Testis (tissue), 3 donors: ENCODE results near the gene ARSA. TPM values are rescaled to one million over a fixed set of nuclear protein-coding genes. Genes with fewer than 3 reads are reported as not detected.
"Not testable (repeated sequence)": the region's sequence is repeated elsewhere in the genome, so short reads cannot be mapped to it uniquely, and the experiment has no call there.

Source experiments
- DNase-seq: peaks from one replicate; pipeline ENCODE4 v3.0.0-alpha.2; 2019
- H3K27ac ChIP-seq, 2 donors: fragments of 200-600 bp; sonication (generic); one replicate each; pipeline ENCODE4 v1.5.1; 2019
- H3K27me3 ChIP-seq: fragments of 200-600 bp; sonication (generic); one replicate; pipeline ENCODE4 v1.5.1; 2019
- H3K36me3 ChIP-seq: fragments of 200-600 bp; sonication (generic); one replicate; pipeline ENCODE4 v1.5.1; 2017; ENCODE audit warnings: low read depth; ENCODE audit errors: missing control alignments
- H3K4me1 ChIP-seq: fragments of 200-600 bp; sonication (generic); one replicate; pipeline ENCODE4 v1.5.1; 2019
- H3K4me3 ChIP-seq, 2 donors: fragments of 200-600 bp; sonication (generic); one replicate each; pipeline ENCODE4 v1.5.1; 2017 to 2019
- H3K9me3 ChIP-seq: fragments of 200-600 bp; sonication (generic); one replicate; pipeline ENCODE4 v1.5.1; 2017
- CTCF ChIP-seq, 3 experiments: fragments of 450-650 bp in 2 of 3; fragments of 200-600 bp in 1 of 3; sonication (generic) in 1 of 3; IDR thresholded peaks; one replicate each; pipeline ENCODE4 v1.5.1; 2016 to 2019; ENCODE audit warnings: antibody characterized with exemption in 3 of 3, mild to moderate bottlenecking in 2 of 3, moderate library complexity in 1 of 3
- POLR2A ChIP-seq: fragments of 450-650 bp; IDR thresholded peaks from one replicate; pipeline ENCODE4 v1.6.1; 2017; ENCODE audit warnings: antibody characterized with exemption, mild to moderate bottlenecking, moderate library complexity
- WGBS, 2 donors: methylation state at CpG; one replicate each; pipeline ENCODE4 v1.1.5; 2018; 5-methylcytosine and 5-hydroxymethylcytosine counted together
- intact Hi-C: fragments of 100-400 bp; cut with DNase I; formaldehyde crosslinking; loops from one replicate; pipeline ENCODE4 v1.15.1; 2023; ENCODE audit warnings: low total_unique reads
- polyA plus RNA-seq: library from polyadenylated mRNA; stranded (reverse); fragments of 350-450 nt; fragmentation: Illumina TruSeq; extraction: RNeasy Lipid Tissue Mini Kit (QIAGEN cat#74804); gene quantifications from one replicate; pipeline ENCODE4 v1.2.3, GENCODE V29; 2014; ENCODE audit warnings: low read depth, low replicate concordance; ENCODE audit not compliant: insufficient read depth
- total RNA-seq, 2 donors: library from RNA; depleted of rRNA; stranded (reverse); fragments of >200 nt; gene quantifications; one replicate each; pipeline ENCODE4 v1.2.3, GENCODE V29; 2016

Gene ARSA
- total and polyA plus RNA-seq, 3 donors from 2014 or later, result 60.9 to 95.9 (median 73.5) TPM

GRCh38 chr22:50665212-50665611 lies 37.3 kb upstream of the ARSA start:
- no peaks in the 10 kb centered on the region for H3K36me3 ChIP-seq
- no peak for DNase-seq
- no peaks in the 10 kb centered on the region for H3K27me3 ChIP-seq
- H3K27ac ChIP-seq, result no peak overlapping the region
- WGBS, 2 donors, result 86 to 91% methylated on average over 12 of the region's 12 CpGs
- no peaks in the 10 kb centered on the region for H3K4me1 ChIP-seq
- TF ChIP-seq CTCF (IDR thresholded peaks at IDR 0.05) (no peak), POLR2A (no peak)
- H3K9me3 ChIP-seq, result no peaks in the 10 kb centered on the region
- H3K4me3 ChIP-seq, result no peak overlapping the region
- intact Hi-C loops, result no loop called here

- intact Hi-C loops, result no loop called here
- no peak for DNase-seq
- no peaks in the 10 kb centered on the region for H3K36me3 ChIP-seq
- H3K27ac ChIP-seq, result no peak overlapping the region
- TF ChIP-seq CTCF (IDR thresholded peaks at IDR 0.05), result no peak
- TF ChIP-seq POLR2A, result no peak
- no peak overlapping the region for H3K4me3 ChIP-seq
- no peaks in the 10 kb centered on the region for H3K9me3 ChIP-seq
- no peaks in the 10 kb centered on the region for H3K27me3 ChIP-seq
- H3K4me1 ChIP-seq, result peaks cover 6% of the 10 kb centered on the region
Measured at GRCh38 chr22:50660306-50660705, 32.4 kb upstream of the ARSA start.

- H3K4me3 ChIP-seq, DNase-seq, H3K27me3 ChIP-seq, H3K4me1 ChIP-seq, intact Hi-C loops, H3K27ac ChIP-seq, H3K36me3 ChIP-seq, H3K9me3 ChIP-seq: not testable (repeated sequence)
- 90 to 93% methylated on average over 7 of the region's 7 CpGs for WGBS, 2 donors
Measured at GRCh38 chr22:50659711-50660110, 31.8 kb upstream of the ARSA start.

GRCh38 chr22:50657925-50658324 lies 30.0 kb upstream of the ARSA start:
- intact Hi-C loops, result no loop called here
- H3K27ac ChIP-seq, result no peak overlapping the region
- H3K36me3 ChIP-seq, result no peaks in the 10 kb centered on the region
- H3K9me3 ChIP-seq, result no peaks in the 10 kb centered on the region
- 77 to 93% methylated on average over 4 of the region's 4 CpGs for WGBS, 2 donors
- H3K27me3 ChIP-seq, result no peaks in the 10 kb centered on the region
- no peak overlapping the region for H3K4me3 ChIP-seq
- no peak for DNase-seq
- no peak for TF ChIP-seq POLR2A
- TF ChIP-seq CTCF (IDR thresholded peaks at IDR 0.05), result no peak
- H3K4me1 ChIP-seq, result peaks cover 6% of the 10 kb centered on the region

- TF ChIP-seq CTCF (IDR thresholded peaks at IDR 0.05) (no peak), POLR2A (no peak)
- Histone ChIP-seq H3K27me3 (no peaks in the 10 kb centered on the region), H3K4me1 (peaks cover 6% of the 10 kb centered on the region), H3K9me3 (no peaks in the 10 kb centered on the region), H3K4me3 (no peak overlapping the region), H3K27ac (no peak overlapping the region), H3K36me3 (no peaks in the 10 kb centered on the region)
- no peak for DNase-seq
- intact Hi-C loops, result no loop called here
- WGBS, 2 donors, result 70 to 72% methylated on average over 22 to 23 of the region's 23 CpGs
Measured at GRCh38 chr22:50656122-50657070, 28.4 kb upstream of the ARSA start.

- intact Hi-C loops, H3K36me3 ChIP-seq, DNase-seq, H3K27me3 ChIP-seq, H3K4me1 ChIP-seq, H3K27ac ChIP-seq, H3K9me3 ChIP-seq, H3K4me3 ChIP-seq: not testable (repeated sequence)
- 96 to 98% methylated on average over 5 to 6 of the region's 6 CpGs for WGBS, 2 donors
Measured at GRCh38 chr22:50654664-50655063, 26.7 kb upstream of the ARSA start.
